NB4 (cell line): ENCODE data around the gene FAM9C.

Source experiments
- DNase-seq: peaks from one replicate; pipeline ENCODE4 v3.0.0; 2010; ENCODE audit warnings: low read depth
- H3K4me3 ChIP-seq: one replicate; pipeline ENCODE4 v1.5.1; 2011; ENCODE audit warnings: mild to moderate bottlenecking, low read depth, low read length, moderate library complexity
- CTCF ChIP-seq: IDR thresholded peaks from one replicate; pipeline ENCODE4 v1.5.1; 2012; ENCODE audit warnings: low read depth, low read length
- MAX ChIP-seq: IDR thresholded peaks from 2 replicates; pipeline ENCODE4 v1.6.1; 2011; ENCODE audit warnings: low read depth, low read length
- MYC ChIP-seq: IDR thresholded peaks from 2 replicates; pipeline ENCODE4 v1.6.1; 2011; ENCODE audit warnings: low read depth, low read length
- POLR2A ChIP-seq: IDR thresholded peaks from 2 replicates; pipeline ENCODE4 v1.6.1; 2011; ENCODE audit warnings: mild to moderate bottlenecking; ENCODE audit not compliant: insufficient read length; ENCODE audit errors: extremely low read depth

The FAM9C gene

GRCh38 chrX:12992544-12993118 lies 51.8 kb downstream of the FAM9C start:
- no peak for DNase-seq
- H3K4me3 ChIP-seq: no peak overlapping the region
- TF ChIP-seq CTCF (no peak), POLR2A (no peak), MYC (no peak), MAX (no peak)

GRCh38 chrX:12991575-12991974 lies 52.8 kb downstream of the FAM9C start:
- no peak overlapping the region for H3K4me3 ChIP-seq
- DNase-seq: no peak
- TF ChIP-seq MAX: no peak
- no peak for TF ChIP-seq MYC
- TF ChIP-seq POLR2A: no peak
- TF ChIP-seq CTCF: no peak

GRCh38 chrX:12989461-12989860 lies 55.0 kb downstream of the FAM9C start:
- no peak for DNase-seq
- H3K4me3 ChIP-seq: no peak overlapping the region
- TF ChIP-seq POLR2A: no peak

- TF ChIP-seq MAX (no peak), CTCF (no peak), POLR2A (no peak), MYC (no peak)
- H3K4me3 ChIP-seq: no peak overlapping the region
- DNase-seq: no peak
These were observed 55.6 kb downstream of the FAM9C start for GRCh38 chrX:12988797-12989196.

GRCh38 chrX:12987900-12988594 lies 56.4 kb downstream of the FAM9C start:
- no peak for TF ChIP-seq CTCF

GRCh38 chrX:12987340-12987739 lies 57.1 kb downstream of the FAM9C start:
- no peak overlapping the region for H3K4me3 ChIP-seq
- TF ChIP-seq MAX (no peak), CTCF (no peak), POLR2A (no peak), MYC (no peak)
- DNase-seq: no peak

More at GRCh38 chrX:12987900-12988594, 56.4 kb downstream of the FAM9C start:
- no peak for DNase-seq
- no peak overlapping the region for H3K4me3 ChIP-seq
